Stimulated activated CD8-positive, alpha-beta memory T cell treated with anti-CD3 and anti-CD28 coated beads, Interleukin-7, amount 100 ng/mL, for 24 hours (primary cell): ENCODE results near the gene PSMG2.

Experiments used
- DNase-seq: peaks from one replicate; pipeline ENCODE4 v3.0.0-alpha.2; 2020; ENCODE audit warnings: low read depth

PSMG2 gene

GRCh38 chr18:12766986-12767433 lies 64.2 kb downstream of the PSMG2 start:
- no peak for DNase-seq

GRCh38 chr18:12767580-12768155 lies 64.8 kb downstream of the PSMG2 start:
- no peak for DNase-seq

GRCh38 chr18:12768625-12769024 lies 65.8 kb downstream of the PSMG2 start:
- DNase-seq = no peak

GRCh38 chr18:12769136-12769535 lies 66.3 kb downstream of the PSMG2 start:
- no peak for DNase-seq

- no peak for DNase-seq
Measured at GRCh38 chr18:12769644-12770440, 67.0 kb downstream of the PSMG2 start.

GRCh38 chr18:12770469-12771219 lies 67.8 kb downstream of the PSMG2 start:
- no peak for DNase-seq

GRCh38 chr18:12772111-12772510 lies 69.3 kb downstream of the PSMG2 start:
- no peak for DNase-seq

- no peak for DNase-seq
Measured at GRCh38 chr18:12773369-12773768, 70.5 kb downstream of the PSMG2 start.

- no peak for DNase-seq
Measured at GRCh38 chr18:12774982-12775381, 72.1 kb downstream of the PSMG2 start.
